Activated T-cell treated with anti-CD3 and anti-CD28 coated beads, Interleukin-2, amount 50 U/mL, for 4 hours (primary cell): ENCODE data around the gene DMPK. TPM values are rescaled to one million over a fixed set of nuclear protein-coding genes. Genes with fewer than 3 reads are reported as not detected.

ENCODE experiments used
- ATAC-seq, 2 donors: fragments of 200-7000 bp; cut with Tn5 transposase; one replicate each; pipeline ENCODE4 v1.10.0; 2021
- DNase-seq: peaks from one replicate; pipeline ENCODE4 v3.0.0-alpha.2; 2020
- H3K27me3 Mint-ChIP-seq: one replicate; pipeline ENCODE4 v1.8.0; 2021; ENCODE audit warnings: low read depth, mixed read lengths
- H3K36me3 Mint-ChIP-seq: one replicate; pipeline ENCODE4 v1.8.0; 2022; ENCODE audit warnings: mixed read lengths; ENCODE audit not compliant: insufficient read depth
- H3K4me1 Mint-ChIP-seq: one replicate; pipeline ENCODE4 v1.8.0; 2021; ENCODE audit warnings: low read depth, mixed read lengths
- H3K4me3 Mint-ChIP-seq: one replicate; pipeline ENCODE4 v1.8.0; 2021; ENCODE audit warnings: mild to moderate bottlenecking, moderate library complexity, mixed read lengths
- H3K9me3 Mint-ChIP-seq: one replicate; pipeline ENCODE4 v1.8.0; 2021; ENCODE audit warnings: mixed read lengths
- total RNA-seq, 3 donors: library from RNA; stranded (reverse); gene quantifications; one replicate each; pipeline ENCODE4 v1.2.1, GENCODE V29; 2021

The DMPK gene
- total RNA-seq, 3 donors from 2014 or later, result 19.9 to 22.6 (median 21.1) TPM

GRCh38 chr19:45772130-45772840, 10.0 kb downstream of the DMPK start:
- Mint-ChIP-seq H3K27me3 (peaks cover 3% of the 10 kb centered on the region), H3K4me1 (peaks cover 12% of the 10 kb centered on the region), H3K9me3 (no peaks in the 10 kb centered on the region), H3K36me3 (peaks cover 3% of the 10 kb centered on the region), H3K4me3 (no peak overlapping the region)
- no peak for ATAC-seq
- DNase-seq, result no peak

GRCh38 chr19:45771311-45771933, 10.9 kb downstream of the DMPK start:
- H3K36me3 Mint-ChIP-seq, result no peaks in the 10 kb centered on the region
- peaks cover 12% of the 10 kb centered on the region for H3K4me1 Mint-ChIP-seq
- ATAC-seq (no peak), DNase-seq (no peak)
- no peaks in the 10 kb centered on the region for H3K27me3 Mint-ChIP-seq
- H3K9me3 Mint-ChIP-seq, result no peaks in the 10 kb centered on the region
- H3K4me3 Mint-ChIP-seq, result peak overlapping the region; percentile 35

GRCh38 chr19:45770192-45771101, 11.8 kb downstream of the DMPK start:
- DNase-seq (peak; percentile 90), ATAC-seq (peak; percentile 78)
- Mint-ChIP-seq H3K4me3 (peak overlapping the region; percentile 80), H3K4me1 (peaks cover 12% of the 10 kb centered on the region), H3K9me3 (no peaks in the 10 kb centered on the region), H3K27me3 (peaks cover 6% of the 10 kb centered on the region), H3K36me3 (no peaks in the 10 kb centered on the region)

GRCh38 chr19:45769821-45770191, 12.5 kb downstream of the DMPK start:
- Mint-ChIP-seq H3K36me3 (no peaks in the 10 kb centered on the region), H3K27me3 (peaks cover 11% of the 10 kb centered on the region), H3K4me1 (peaks cover 12% of the 10 kb centered on the region), H3K9me3 (no peaks in the 10 kb centered on the region), H3K4me3 (peak overlapping the region; percentile 80)
- ATAC-seq (peak; percentile 27 to 32), DNase-seq (peak; percentile 44)

- peaks cover 14% of the 10 kb centered on the region for H3K27me3 Mint-ChIP-seq
- no peaks in the 10 kb centered on the region for H3K36me3 Mint-ChIP-seq
- no peaks in the 10 kb centered on the region for H3K9me3 Mint-ChIP-seq
- peak within 1 kb of the TSS; percentile 80 for H3K4me3 Mint-ChIP-seq
- peak; percentile 90 for DNase-seq
- peak; percentile 61 to 62 for ATAC-seq
- peaks cover 12% of the 10 kb centered on the region for H3K4me1 Mint-ChIP-seq
Observed at GRCh38 chr19:45768984-45769782, 13.1 kb downstream of the DMPK start, which contains the start of gene SIX5. SIX5 (minus strand) TSS chr19:45769252; CDS start chr19:45768844, 408 bp downstream.

GRCh38 chr19:45768655-45768983, 13.7 kb downstream of the DMPK start:
- no peak for ATAC-seq
- H3K36me3 Mint-ChIP-seq, result no peaks in the 10 kb centered on the region
- no peaks in the 10 kb centered on the region for H3K9me3 Mint-ChIP-seq
- H3K4me3 Mint-ChIP-seq, result peak overlapping the region; percentile 80
- peaks cover 14% of the 10 kb centered on the region for H3K27me3 Mint-ChIP-seq
- peak; percentile 36 for DNase-seq
- H3K4me1 Mint-ChIP-seq, result peaks cover 12% of the 10 kb centered on the region

- Mint-ChIP-seq H3K9me3 (no peaks in the 10 kb centered on the region), H3K36me3 (no peaks in the 10 kb centered on the region), H3K27me3 (peaks cover 14% of the 10 kb centered on the region), H3K4me3 (peak overlapping the region; percentile 61), H3K4me1 (peaks cover 12% of the 10 kb centered on the region)
- no peak for DNase-seq
- no peak for ATAC-seq
Observed at GRCh38 chr19:45767881-45768654, 14.2 kb downstream of the DMPK start.

GRCh38 chr19:45767410-45767880, 14.8 kb downstream of the DMPK start:
- DNase-seq (no peak), ATAC-seq (no peak)
- H3K4me1 Mint-ChIP-seq, result peaks cover 12% of the 10 kb centered on the region
- H3K36me3 Mint-ChIP-seq, result no peaks in the 10 kb centered on the region
- no peaks in the 10 kb centered on the region for H3K9me3 Mint-ChIP-seq
- no peak overlapping the region for H3K4me3 Mint-ChIP-seq
- peaks cover 14% of the 10 kb centered on the region for H3K27me3 Mint-ChIP-seq

- H3K9me3 Mint-ChIP-seq, result no peaks in the 10 kb centered on the region
- H3K36me3 Mint-ChIP-seq, result no peaks in the 10 kb centered on the region
- H3K4me3 Mint-ChIP-seq, result no peak overlapping the region
- H3K27me3 Mint-ChIP-seq, result peaks cover 14% of the 10 kb centered on the region
- DNase-seq (no peak), ATAC-seq (no peak)
- peaks cover 12% of the 10 kb centered on the region for H3K4me1 Mint-ChIP-seq
Observed at GRCh38 chr19:45766869-45767346, 15.4 kb downstream of the DMPK start.

- no peak for ATAC-seq
- H3K36me3 Mint-ChIP-seq, result no peaks in the 10 kb centered on the region
- H3K4me3 Mint-ChIP-seq, result no peak overlapping the region
- peaks cover 12% of the 10 kb centered on the region for H3K4me1 Mint-ChIP-seq
- no peak for DNase-seq
- H3K27me3 Mint-ChIP-seq, result peaks cover 14% of the 10 kb centered on the region
- H3K9me3 Mint-ChIP-seq, result no peaks in the 10 kb centered on the region
Observed at GRCh38 chr19:45766296-45766868, 15.9 kb downstream of the DMPK start.

- Mint-ChIP-seq H3K36me3 (no peaks in the 10 kb centered on the region), H3K4me3 (peak overlapping the region; percentile 41), H3K9me3 (no peaks in the 10 kb centered on the region), H3K27me3 (peaks cover 14% of the 10 kb centered on the region), H3K4me1 (peaks cover 8% of the 10 kb centered on the region)
- DNase-seq (no peak), ATAC-seq (no peak)
Observed at GRCh38 chr19:45765702-45766295, 16.5 kb downstream of the DMPK start.

- no peak for DNase-seq
- no peak for ATAC-seq
- Mint-ChIP-seq H3K9me3 (no peaks in the 10 kb centered on the region), H3K27me3 (peaks cover 17% of the 10 kb centered on the region), H3K4me3 (no peak overlapping the region), H3K4me1 (peaks cover 6% of the 10 kb centered on the region), H3K36me3 (no peaks in the 10 kb centered on the region)
Observed at GRCh38 chr19:45764945-45765701, 17.2 kb downstream of the DMPK start.
